ENCODE measurements around the gene HCFC2.

DNA sequence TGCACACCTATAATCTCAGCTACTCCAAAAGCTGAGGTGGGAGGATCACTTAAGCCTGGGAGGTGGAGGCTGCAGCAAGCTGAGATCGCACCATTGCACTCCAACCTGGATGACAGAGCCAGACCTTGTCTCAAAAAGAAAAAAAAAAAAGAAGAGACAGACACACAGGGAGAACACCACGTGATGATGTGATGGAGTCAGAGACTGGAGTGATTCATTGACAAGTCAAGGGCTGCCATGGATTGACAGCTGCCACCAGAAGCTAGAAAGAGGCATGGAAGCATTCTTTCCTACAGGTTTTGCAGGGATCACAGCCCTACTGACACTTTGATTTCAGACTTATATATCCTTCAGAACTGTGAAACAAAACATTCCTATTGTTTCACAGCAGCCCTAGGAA lies 3.5 kb upstream of the HCFC2 start:
- TF ChIP-seq, protein P1, sequence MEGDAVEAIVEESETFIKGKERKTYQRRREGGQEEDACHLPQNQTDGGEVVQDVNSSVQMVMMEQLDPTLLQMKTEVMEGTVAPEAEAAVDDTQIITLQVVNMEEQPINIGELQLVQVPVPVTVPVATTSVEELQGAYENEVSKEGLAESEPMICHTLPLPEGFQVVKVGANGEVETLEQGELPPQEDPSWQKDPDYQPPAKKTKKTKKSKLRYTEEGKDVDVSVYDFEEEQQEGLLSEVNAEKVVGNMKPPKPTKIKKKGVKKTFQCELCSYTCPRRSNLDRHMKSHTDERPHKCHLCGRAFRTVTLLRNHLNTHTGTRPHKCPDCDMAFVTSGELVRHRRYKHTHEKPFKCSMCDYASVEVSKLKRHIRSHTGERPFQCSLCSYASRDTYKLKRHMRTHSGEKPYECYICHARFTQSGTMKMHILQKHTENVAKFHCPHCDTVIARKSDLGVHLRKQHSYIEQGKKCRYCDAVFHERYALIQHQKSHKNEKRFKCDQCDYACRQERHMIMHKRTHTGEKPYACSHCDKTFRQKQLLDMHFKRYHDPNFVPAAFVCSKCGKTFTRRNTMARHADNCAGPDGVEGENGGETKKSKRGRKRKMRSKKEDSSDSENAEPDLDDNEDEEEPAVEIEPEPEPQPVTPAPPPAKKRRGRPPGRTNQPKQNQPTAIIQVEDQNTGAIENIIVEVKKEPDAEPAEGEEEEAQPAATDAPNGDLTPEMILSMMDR (IDR thresholded peaks at IDR 0.05; ENCODE audit: borderline replicate concordance, extremely low read depth, low read length, poor library complexity, severe bottlenecking) = no peak
- TF ChIP-seq EZH2 (IDR thresholded peaks at IDR 0.05; ENCODE audit: borderline replicate concordance, low read depth, low read length, severe bottlenecking) = no peak
